ENCODE measurements around the gene FOXO1.

FOXO1 gene

GRCh38 chr13:40589285-40590109, 76.9 kb downstream of the FOXO1 start:
- H3K79me2 ChIP-seq (ENCODE audit: control insufficient read depth, low read length): peaks cover 94% of the 10 kb centered on the region
- peaks cover 99% of the 10 kb centered on the region for H3K4me1 ChIP-seq (ENCODE audit: control insufficient read depth, low read length)
- H3K4me2 ChIP-seq (ENCODE audit: low read length): peak overlapping the region; percentile 85
- TF ChIP-seq CTCF (IDR thresholded peaks at IDR 0.05; ENCODE audit: low read depth, low read length, poor library complexity, severe bottlenecking) (no peak), EZH2phosphoT487 (IDR thresholded peaks at IDR 0.05; ENCODE audit: borderline replicate concordance, low read length) (no peak)
- peaks cover 43% of the 10 kb centered on the region for H3K36me3 ChIP-seq (ENCODE audit: control insufficient read depth, low read length)
- H3K9me2 ChIP-seq (replicated peaks; ENCODE audit: control insufficient read depth, low read length): no peaks in the 10 kb centered on the region
- peak overlapping the region; percentile 69 for H3K4me3 ChIP-seq (ENCODE audit: low read length)
- H3K27me3 ChIP-seq (ENCODE audit: control insufficient read depth, low read length): no peaks in the 10 kb centered on the region
- peaks cover 8% of the 10 kb centered on the region; the same call in 1 of the 2 replicates for H3K9me3 ChIP-seq (ENCODE audit: control insufficient read depth, insufficient read depth, low read length)
- no peaks in the 10 kb centered on the region for H4K20me1 ChIP-seq (ENCODE audit: control insufficient read depth, insufficient read depth, low read depth, low read length)
- H3F3A ChIP-seq (ENCODE audit: control insufficient read depth, insufficient read depth): peaks cover 71% of the 10 kb centered on the region
- H3K27ac ChIP-seq (ENCODE audit: low read depth, low read length): peak overlapping the region; percentile 99

- Histone ChIP-seq H3K9me2 (replicated peaks; ENCODE audit: control insufficient read depth, low read length) (no peaks in the 10 kb centered on the region), H3K9me3 (ENCODE audit: control insufficient read depth, insufficient read depth, low read length) (peaks cover 16% of the 10 kb centered on the region; the same call in 1 of the 2 replicates), H4K20me1 (ENCODE audit: control insufficient read depth, insufficient read depth, low read depth, low read length) (no peaks in the 10 kb centered on the region), H3K4me2 (ENCODE audit: low read length) (peak overlapping the region; percentile 85), H3K4me3 (ENCODE audit: low read length) (peak overlapping the region; percentile 66), H3K27me3 (ENCODE audit: control insufficient read depth, low read length) (no peaks in the 10 kb centered on the region), H3K79me2 (ENCODE audit: control insufficient read depth, low read length) (peaks cover 94% of the 10 kb centered on the region), H3K36me3 (ENCODE audit: control insufficient read depth, low read length) (peaks cover 53% of the 10 kb centered on the region), H3K4me1 (ENCODE audit: control insufficient read depth, low read length) (peaks cover 99% of the 10 kb centered on the region), H3F3A (ENCODE audit: control insufficient read depth, insufficient read depth) (peaks cover 73% of the 10 kb centered on the region), H3K27ac (ENCODE audit: low read depth, low read length) (peak overlapping the region; percentile 99)
- no peak for TF ChIP-seq EZH2phosphoT487 (IDR thresholded peaks at IDR 0.05; ENCODE audit: borderline replicate concordance, low read length)
- TF ChIP-seq CTCF (IDR thresholded peaks at IDR 0.05; ENCODE audit: low read depth, low read length, poor library complexity, severe bottlenecking): no peak
Observed at GRCh38 chr13:40588101-40588500, 78.3 kb downstream of the FOXO1 start.

- peaks cover 99% of the 10 kb centered on the region for H3K4me1 ChIP-seq (ENCODE audit: control insufficient read depth, low read length)
Observed at GRCh38 chr13:40586886-40587565, 79.4 kb downstream of the FOXO1 start.

More at GRCh38 chr13:40586886-40587565, 79.4 kb downstream of the FOXO1 start:
- peaks cover 94% of the 10 kb centered on the region for H3K79me2 ChIP-seq (ENCODE audit: control insufficient read depth, low read length)
- H3K4me2 ChIP-seq (ENCODE audit: low read length): peak overlapping the region; percentile 85
- no peaks in the 10 kb centered on the region for H3K9me2 ChIP-seq (replicated peaks; ENCODE audit: control insufficient read depth, low read length)
- H3K4me3 ChIP-seq (ENCODE audit: low read length): peak overlapping the region; percentile 66
- peaks cover 56% of the 10 kb centered on the region for H3K36me3 ChIP-seq (ENCODE audit: control insufficient read depth, low read length)
- peak overlapping the region; percentile 99 for H3K27ac ChIP-seq (ENCODE audit: low read depth, low read length)
- H3F3A ChIP-seq (ENCODE audit: control insufficient read depth, insufficient read depth): peaks cover 73% of the 10 kb centered on the region
- peaks cover 19% of the 10 kb centered on the region; the same call in 1 of the 2 replicates for H3K9me3 ChIP-seq (ENCODE audit: control insufficient read depth, insufficient read depth, low read length)
- TF ChIP-seq CTCF (IDR thresholded peaks at IDR 0.05; ENCODE audit: low read depth, low read length, poor library complexity, severe bottlenecking) (no peak), EZH2phosphoT487 (IDR thresholded peaks at IDR 0.05; ENCODE audit: borderline replicate concordance, low read length) (no peak)
- no peaks in the 10 kb centered on the region for H4K20me1 ChIP-seq (ENCODE audit: control insufficient read depth, insufficient read depth, low read depth, low read length)
- no peaks in the 10 kb centered on the region for H3K27me3 ChIP-seq (ENCODE audit: control insufficient read depth, low read length)
